Nephron progenitor cell (in vitro differentiated cells): ENCODE results near the gene HDAC4.

Experiments
- DNase-seq: peaks from one replicate; pipeline ENCODE4 v3.0.0; 2021
- H3K27ac Mint-ChIP-seq: 2 replicates; pipeline ENCODE4 v1.8.0; 2021; ENCODE audit warnings: mild to moderate bottlenecking, moderate library complexity, mixed read lengths
- H3K27me3 Mint-ChIP-seq: 2 replicates; pipeline ENCODE4 v1.8.0; 2021; ENCODE audit warnings: mild to moderate bottlenecking, low read depth, mixed read lengths; ENCODE audit not compliant: poor library complexity
- H3K36me3 Mint-ChIP-seq: 2 replicates; pipeline ENCODE4 v1.8.0; 2021; ENCODE audit warnings: low read depth, mixed read lengths
- H3K4me1 Mint-ChIP-seq: 2 replicates; pipeline ENCODE4 v1.8.0; 2021; ENCODE audit warnings: mixed read lengths
- H3K4me3 Mint-ChIP-seq: 2 replicates; pipeline ENCODE4 v1.8.0; 2021; ENCODE audit warnings: mild to moderate bottlenecking, moderate library complexity, mixed read lengths
- H3K9me3 Mint-ChIP-seq: 2 replicates; pipeline ENCODE4 v1.8.0; 2021; ENCODE audit warnings: mild to moderate bottlenecking, moderate library complexity, mixed read lengths
- CTCF ChIP-seq: fragments of 200-600 bp; sonication (generic); IDR thresholded peaks from 2 replicates; pipeline ENCODE4 v1.5.0; 2021; ENCODE audit warnings: antibody characterized with exemption

HDAC4 gene

GRCh38 chr2:239397931-239398471, 2.8 kb downstream of the HDAC4 start:
- no peak overlapping the region for H3K27ac Mint-ChIP-seq

GRCh38 chr2:239396881-239397681, 3.7 kb downstream of the HDAC4 start:
- Mint-ChIP-seq H3K36me3 (no peaks in the 10 kb centered on the region), H3K27ac (no peak overlapping the region), H3K4me3 (no peak overlapping the region), H3K27me3 (peaks cover 2% of the 10 kb centered on the region), H3K9me3 (no peaks in the 10 kb centered on the region), H3K4me1 (peaks cover 60% of the 10 kb centered on the region)
- no peak for TF ChIP-seq CTCF
- no peak for DNase-seq

More at GRCh38 chr2:239397931-239398471, 2.8 kb downstream of the HDAC4 start:
- Mint-ChIP-seq H3K4me1 (peaks cover 68% of the 10 kb centered on the region), H3K9me3 (peaks cover 3% of the 10 kb centered on the region), H3K36me3 (no peaks in the 10 kb centered on the region), H3K4me3 (peak overlapping the region; percentile 90), H3K27me3 (peaks cover 5% of the 10 kb centered on the region)
- no peak for TF ChIP-seq CTCF
- DNase-seq = peak; percentile 35

GRCh38 chr2:239395524-239395923, 5.3 kb downstream of the HDAC4 start:
- H3K27ac Mint-ChIP-seq = no peak overlapping the region
- DNase-seq = no peak

GRCh38 chr2:239394978-239395377, 5.8 kb downstream of the HDAC4 start:
- Mint-ChIP-seq H3K4me3 (no peak overlapping the region), H3K27me3 (peaks cover 2% of the 10 kb centered on the region), H3K4me1 (peaks cover 76% of the 10 kb centered on the region), H3K27ac (peak overlapping the region; percentile 7), H3K36me3 (peaks cover 4% of the 10 kb centered on the region), H3K9me3 (no peaks in the 10 kb centered on the region)
- DNase-seq = no peak
- TF ChIP-seq CTCF = no peak

More at GRCh38 chr2:239395524-239395923, 5.3 kb downstream of the HDAC4 start:
- peaks cover 2% of the 10 kb centered on the region for H3K27me3 Mint-ChIP-seq
- TF ChIP-seq CTCF = no peak
- peaks cover 71% of the 10 kb centered on the region for H3K4me1 Mint-ChIP-seq
- H3K9me3 Mint-ChIP-seq = no peaks in the 10 kb centered on the region
- no peak overlapping the region for H3K4me3 Mint-ChIP-seq
- H3K36me3 Mint-ChIP-seq = no peaks in the 10 kb centered on the region

GRCh38 chr2:239394346-239394945, 6.4 kb downstream of the HDAC4 start:
- Mint-ChIP-seq H3K27ac (no peak overlapping the region), H3K4me1 (peaks cover 74% of the 10 kb centered on the region), H3K27me3 (peaks cover 2% of the 10 kb centered on the region), H3K4me3 (no peak overlapping the region), H3K36me3 (peaks cover 9% of the 10 kb centered on the region), H3K9me3 (no peaks in the 10 kb centered on the region)
- no peak for TF ChIP-seq CTCF
- DNase-seq = no peak
